IPS DF 4.7 (cell line): Measurements from ENCODE around the gene AASDH.
"Not testable (repeated sequence)": the region's sequence is repeated elsewhere in the genome, so short reads cannot be mapped to it uniquely, and the experiment has no call there.

Source experiments
- DNase-seq: peaks from one replicate; pipeline ENCODE4 v3.0.0-alpha.2; 2013; ENCODE audit warnings: low spot score; ENCODE audit errors: extremely low read depth

AASDH gene

DNA sequence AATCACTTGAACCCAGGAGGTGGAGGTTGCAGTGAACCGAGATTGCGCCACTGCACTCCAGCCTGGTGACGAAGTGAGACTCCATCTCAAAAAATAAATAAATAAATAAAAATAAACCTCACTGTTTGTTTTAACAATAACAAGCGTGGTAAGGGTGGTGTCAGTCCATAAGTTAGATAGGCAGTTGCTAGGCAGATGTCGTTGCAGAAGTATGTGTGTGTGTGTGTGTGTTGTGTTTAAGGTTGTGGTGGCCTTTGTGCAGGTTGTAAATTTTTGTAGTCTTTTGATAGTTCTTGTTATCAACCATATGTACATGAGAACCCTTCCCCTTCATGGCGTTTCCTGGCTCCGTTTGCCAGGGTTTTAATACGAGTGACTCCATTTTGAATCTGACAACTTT is 4.0 kb upstream of the AASDH start:
- DNase-seq = no peak

DNA sequence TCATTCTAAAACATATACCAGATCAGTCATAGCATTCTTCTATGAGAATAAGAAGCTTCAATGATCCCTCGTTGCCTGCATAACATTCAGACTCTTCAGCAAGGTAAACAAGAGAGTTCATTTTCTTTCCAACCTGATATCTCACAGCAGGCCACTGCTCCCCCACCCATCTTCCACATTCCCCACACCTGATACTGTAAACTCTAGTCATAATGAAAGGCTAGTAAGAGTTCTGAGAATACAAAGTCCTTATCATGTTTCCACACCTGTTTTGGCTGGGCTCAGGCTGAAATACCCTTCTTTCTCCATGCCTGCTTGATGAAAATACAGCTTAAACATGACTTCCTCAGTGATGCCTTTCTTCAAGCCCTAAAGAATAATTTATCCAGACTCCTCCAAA is 2.3 kb upstream of the AASDH start:
- no peak for DNase-seq

DNA sequence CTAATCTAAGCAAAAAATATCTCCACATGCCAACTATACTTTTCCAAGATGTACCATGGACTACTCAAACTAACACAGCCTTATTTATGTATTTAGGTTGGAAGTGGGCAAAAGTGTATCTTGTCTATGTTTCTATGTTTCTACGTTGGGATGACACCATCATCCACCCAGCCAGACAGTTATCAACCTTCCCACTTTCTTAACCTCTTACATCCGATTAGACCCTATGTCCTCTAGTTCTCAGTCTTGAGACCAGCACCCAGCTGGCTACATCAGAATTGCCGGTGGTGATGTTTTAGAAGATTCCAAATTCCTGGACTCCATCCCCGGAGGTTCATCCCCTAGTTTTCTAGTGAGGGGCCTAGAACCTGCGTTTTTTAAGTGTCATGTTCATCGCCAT is 1.0 kb upstream of the AASDH start:
- DNase-seq = no peak

DNA sequence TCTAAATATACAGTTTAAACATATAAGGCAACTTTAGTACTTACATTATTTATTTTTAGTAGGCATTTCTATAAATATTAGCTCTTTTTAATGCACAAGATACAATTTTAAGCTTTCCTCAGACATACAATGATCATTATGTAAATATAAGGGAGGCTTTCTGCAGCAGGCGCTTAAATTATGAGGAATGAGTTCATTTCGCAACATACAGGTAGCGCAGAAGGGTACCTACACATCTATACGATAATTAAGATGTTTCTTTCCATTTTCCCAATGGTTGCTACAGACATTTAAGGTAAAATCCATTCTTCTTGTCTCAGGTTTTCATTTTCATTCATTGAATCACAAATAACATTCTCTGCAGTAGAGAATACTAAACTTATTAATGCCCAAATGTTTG is 1.2 kb downstream of the AASDH start:
- no peak for DNase-seq

DNA sequence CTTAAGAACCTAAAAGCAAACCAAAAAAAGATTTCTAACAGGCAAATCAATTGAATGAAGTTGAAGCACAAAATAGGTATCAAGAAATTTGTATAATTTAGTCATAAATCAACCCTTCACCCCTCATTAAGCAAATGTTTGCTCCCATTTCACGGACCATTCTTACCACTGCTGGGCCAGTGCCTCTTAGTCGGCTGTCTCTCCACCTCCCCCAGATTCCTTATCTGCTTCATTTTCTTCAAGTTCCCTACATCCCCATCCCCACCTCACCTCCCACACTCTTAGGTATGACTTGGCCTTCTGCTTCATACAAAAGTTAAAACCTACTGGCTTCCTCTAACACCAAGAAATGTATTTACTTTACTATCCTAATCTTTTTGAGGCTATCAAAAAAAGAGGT is 11.8 kb downstream of the AASDH start:
- DNase-seq = no peak

DNA sequence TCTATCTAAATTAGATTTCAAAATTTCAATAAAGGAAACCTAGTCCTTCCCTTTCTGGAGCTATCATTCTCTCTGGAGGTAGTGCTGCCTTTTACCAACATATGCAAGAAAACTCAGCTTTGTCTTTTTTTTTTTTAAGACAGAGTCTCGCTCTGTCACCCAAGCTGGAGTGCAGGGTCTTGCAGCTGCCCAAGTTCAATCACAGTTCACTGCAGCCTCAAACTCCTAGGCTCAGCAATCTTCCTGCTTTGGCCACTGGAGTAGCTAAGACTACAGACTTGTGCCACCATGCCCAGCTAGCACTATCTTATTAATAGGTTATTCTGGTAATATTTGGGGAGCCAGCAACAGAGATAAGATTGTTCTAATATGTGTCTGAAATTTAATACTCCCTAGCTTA is 12.3 kb downstream of the AASDH start:
- DNase-seq = no peak

DNA sequence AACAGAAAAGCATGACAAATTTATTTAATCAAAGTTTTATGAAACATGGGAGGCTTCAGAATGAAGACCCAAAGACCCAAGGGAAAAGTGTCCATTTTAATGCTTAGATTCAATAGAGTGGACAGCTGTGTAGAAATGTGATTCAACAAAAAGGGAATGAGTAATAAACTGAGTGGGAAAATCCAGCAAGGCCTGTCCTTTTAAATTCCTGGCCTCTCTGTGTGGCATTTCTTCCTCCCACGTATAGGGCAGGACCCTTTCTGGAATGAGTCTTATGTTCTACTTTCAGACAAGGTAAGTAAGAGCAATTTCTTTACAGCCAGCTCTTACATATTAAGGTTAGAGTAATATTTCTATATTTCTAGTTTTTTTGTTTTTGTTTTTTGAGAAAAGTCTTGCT is 14.5 kb downstream of the AASDH start:
- no peak for DNase-seq

DNA sequence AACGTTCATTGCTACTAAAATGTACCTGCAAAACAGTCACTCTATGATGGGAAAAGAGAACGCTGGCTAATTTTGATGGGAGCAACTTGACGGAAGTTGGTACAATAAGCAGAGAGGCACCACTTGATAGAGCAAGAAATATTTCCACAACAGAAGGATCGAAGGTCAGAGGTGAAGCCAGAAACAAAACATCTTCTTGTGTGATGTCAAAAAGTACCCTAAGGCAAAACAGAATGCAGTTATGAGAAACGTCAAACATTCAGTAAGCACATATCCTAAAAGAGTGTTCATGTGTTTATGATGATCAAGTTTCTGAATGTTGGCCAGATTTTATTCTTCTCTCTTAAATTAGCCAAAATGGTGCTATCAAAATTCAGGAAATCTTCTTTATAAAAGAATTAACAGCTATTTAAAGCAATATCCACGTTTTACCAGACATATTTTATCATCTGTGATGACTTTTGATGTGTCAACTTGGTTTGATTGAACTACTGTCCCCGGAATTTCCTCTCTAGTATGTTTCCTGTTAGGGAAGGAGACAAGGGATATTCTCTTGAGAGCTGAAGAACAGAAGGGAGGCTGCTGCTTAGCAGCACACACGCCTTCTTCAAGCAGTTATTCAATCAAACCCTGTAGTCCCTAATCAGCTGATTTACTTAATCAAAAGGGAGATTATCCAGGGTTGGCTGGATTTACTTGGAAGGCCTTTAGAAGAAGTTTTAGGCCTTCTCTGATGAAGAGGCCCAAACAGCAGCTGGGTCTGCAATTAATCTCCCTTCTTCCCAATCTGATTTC is 15.7 kb downstream of the AASDH start:
- DNase-seq = no peak

DNA sequence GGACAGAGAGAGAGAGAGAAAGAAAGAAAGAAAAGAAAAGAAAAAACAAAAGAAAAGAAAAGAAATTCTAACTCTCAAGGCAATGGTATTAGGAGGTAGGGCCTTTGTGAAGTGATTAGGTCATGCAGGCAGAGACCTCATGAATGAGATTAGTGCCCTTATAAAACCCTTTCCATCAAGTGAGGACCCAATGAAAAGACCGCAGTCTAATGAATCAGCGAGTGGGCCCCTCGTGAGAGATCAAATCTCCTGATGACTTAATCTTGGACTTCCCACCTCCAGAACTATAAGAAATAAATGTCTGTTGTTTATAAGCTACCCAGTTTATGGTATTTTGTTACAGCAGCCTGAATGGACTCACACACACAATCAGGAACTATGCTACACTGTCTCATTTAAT is 16.9 kb downstream of the AASDH start:
- DNase-seq = no peak

DNA sequence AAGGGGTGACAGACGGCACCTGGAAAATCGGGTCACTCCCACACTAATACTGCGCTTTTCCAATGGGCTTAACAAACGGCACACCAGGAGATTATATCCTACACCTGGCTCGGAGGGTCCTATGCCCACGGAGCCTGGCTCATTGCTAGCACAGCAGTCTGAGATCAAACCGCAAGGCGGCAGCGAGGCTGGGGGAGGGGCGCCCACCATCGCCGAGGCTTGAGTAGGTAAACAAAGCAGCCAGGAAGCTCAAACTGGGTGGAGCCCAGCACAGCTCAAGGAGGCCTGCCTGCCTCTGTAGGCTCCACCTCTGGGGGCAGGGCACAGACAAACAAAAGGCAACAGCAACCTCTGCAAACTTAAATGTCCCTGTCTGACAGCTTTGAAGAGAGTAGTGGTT is 24.3 kb downstream of the AASDH start:
- DNase-seq = not testable (repeated sequence)

DNA sequence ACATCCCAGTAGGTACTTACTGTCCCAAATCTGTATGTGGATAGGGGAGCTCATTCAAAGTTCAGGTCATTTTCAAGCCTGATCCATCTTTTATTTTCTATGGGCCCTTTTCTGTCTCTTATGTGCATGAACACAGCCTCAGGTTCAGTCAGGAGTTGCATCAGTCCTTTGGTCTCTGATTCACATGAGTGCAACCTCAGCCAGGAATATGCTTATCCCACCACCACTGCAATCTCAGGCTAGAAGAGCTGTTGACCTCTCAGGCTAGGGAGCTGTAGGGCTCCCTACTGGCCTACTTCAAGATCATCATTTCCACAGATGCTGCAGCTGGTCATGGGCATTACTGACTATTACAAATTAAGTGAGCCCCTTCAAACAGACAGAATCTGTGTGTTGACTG is 27.2 kb downstream of the AASDH start:
- DNase-seq = no peak

DNA sequence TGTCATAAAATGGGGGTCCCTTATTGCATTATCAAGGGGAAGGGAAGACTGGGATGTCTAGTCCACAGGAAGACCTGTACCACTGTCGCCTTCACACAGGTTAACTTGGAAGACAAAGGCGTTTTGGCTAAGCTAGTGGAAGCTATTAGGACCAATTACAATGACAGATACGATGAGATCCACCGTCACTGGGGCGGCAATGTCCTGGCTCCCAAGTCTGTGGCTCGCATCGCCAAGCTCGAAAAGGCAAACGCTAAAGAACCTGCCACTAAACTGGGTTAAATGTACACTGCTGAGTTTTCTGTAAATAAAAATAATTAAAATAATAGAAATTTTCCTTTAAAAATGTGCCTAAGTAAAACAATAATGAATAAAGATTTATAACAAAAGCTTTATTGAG is 30.6 kb downstream of the AASDH start:
- no peak for DNase-seq

DNA sequence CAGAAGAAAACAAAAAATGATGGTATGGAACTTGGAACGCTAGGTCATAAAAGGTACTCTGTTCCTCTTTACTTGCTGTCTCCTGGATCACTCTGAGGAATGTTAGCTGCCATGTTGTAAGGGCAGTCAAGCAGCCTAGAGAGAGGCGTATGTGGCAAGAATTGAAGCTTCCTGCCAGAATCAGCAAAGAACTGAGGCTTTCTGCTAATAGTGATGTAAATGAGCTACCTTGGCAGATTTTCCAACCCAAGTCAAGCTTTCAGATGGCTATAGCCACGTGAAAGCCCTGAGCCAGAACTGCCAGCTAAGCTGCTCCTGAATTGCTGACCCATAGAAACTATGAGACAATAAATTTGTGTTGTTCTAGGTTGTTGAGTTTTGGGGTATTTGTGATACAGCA is 38.7 kb downstream of the AASDH start:
- no peak for DNase-seq

DNA sequence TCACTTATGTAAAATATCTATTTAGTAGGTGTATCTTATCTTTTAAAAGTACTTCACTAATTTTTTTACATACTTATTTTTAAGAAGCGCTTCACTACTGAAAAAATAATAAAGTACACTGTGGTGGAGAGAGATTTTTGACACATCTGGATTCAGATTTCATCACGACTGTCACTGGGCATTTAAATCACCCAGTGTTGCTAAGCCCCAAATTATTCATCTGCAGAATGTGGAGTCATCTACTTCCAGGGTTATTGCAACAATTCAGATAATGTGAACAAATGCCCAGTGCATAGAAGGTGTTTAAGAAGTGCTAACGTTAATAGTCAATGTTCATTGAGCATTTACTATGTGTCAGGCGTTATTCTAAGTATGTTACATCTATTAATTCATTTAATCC is 41.8 kb downstream of the AASDH start:
- DNase-seq = no peak

DNA sequence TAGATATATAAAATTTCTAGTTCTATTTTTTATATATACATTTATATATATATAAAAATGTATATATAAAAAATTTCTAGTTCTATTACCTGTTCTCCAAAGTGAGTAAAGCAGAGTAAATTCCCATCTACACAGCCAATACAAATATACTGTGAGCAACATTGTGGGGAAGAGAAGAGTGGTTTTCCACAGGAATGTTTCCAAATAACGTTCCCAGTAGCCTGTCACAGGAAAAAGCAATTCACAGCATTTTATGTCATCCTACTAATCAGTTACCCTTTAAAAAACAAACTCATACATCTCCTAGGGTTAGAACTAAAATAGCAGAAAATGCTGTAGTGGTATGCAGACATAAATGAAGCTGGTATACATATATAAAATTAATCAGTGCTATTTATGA is 44.5 kb downstream of the AASDH start:
- DNase-seq = no peak

DNA sequence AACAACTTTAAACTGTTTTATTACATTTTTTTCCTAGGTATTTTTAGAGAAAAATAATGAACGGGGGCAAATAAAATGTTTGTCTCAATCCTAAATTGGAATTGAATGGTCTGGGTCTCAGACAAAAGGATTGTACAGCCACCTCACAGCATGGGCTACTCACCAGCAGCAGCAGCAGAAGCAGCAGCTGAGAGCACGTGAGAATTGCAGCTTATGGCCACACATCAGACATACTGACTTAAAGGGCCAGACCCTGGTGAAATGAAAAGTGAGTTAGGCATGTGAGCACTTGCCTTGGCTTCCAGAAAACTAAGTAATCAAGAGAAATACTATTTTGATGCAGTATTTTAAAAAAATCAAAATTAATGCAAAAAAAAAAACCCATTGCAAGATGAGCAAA is 56.6 kb downstream of the AASDH start:
- no peak for DNase-seq

DNA sequence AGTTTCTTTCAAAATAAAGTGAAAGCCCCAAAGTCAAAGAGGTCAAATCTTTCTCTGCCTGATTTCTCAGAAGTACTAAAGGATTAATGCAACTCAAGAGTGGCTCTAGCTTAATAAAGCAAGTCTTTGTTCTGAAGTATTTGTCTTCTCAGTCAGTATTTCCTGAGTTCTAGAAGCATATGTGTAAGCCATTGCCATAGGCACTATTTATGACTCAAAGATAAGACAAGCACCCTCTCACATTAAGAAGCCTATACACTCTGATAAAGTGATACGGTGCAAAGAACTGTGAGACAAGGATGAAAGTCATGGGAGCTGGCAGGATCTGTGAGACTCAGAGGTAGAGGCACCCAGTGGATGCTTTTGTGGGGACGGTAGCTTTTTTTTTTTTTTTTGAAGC is 60.9 kb downstream of the AASDH start:
- no peak for DNase-seq

DNA sequence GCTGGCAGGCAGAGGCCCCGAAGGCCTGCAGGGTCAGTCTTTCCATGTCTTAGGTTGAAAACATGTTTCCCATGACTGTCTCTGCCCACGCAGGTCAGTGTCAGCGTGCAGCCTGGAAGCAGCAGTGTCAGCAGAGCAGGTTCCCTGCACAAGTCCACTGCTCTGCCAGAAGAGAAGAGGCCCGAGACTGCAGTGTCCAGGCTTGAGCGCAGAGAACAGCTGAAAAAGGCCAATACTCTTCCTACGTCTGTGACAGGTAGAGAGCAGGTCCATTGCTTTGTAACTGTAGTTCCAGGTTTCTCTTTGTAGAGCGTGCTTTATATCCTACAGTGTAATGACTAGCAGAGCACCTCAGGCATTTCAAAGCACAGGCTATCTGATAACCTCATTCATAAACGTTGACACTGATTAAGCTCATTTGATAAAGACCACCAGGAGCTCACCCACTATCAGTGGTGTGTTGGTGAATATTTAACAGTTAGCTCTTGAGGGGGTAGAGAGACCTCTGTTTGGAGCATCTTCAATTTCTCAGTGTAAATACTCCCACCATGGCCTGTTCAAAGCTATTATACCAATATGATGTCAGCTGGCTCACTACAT is 63.2 kb downstream of the AASDH start:
- DNase-seq = no peak

DNA sequence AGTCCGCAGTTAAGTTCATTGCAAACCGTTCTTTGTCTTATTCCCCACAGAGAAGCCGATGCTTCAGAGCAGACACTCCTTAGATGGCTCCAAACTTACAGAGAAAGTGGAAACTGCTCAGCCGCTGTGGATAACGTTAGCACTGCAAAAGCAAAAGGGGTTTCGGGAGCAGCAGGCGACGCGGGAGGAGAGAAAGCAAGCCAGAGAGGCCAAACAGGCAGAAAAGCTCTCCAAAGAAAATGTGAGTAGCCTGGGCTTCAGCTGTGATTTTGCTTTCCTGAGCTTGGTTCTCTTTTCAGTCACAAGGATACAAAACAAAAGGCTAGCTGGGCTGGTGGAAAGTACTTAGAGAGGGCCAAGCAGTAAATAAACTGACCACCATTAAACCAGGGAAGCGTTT is 64.0 kb downstream of the AASDH start:
- DNase-seq = no peak

DNA sequence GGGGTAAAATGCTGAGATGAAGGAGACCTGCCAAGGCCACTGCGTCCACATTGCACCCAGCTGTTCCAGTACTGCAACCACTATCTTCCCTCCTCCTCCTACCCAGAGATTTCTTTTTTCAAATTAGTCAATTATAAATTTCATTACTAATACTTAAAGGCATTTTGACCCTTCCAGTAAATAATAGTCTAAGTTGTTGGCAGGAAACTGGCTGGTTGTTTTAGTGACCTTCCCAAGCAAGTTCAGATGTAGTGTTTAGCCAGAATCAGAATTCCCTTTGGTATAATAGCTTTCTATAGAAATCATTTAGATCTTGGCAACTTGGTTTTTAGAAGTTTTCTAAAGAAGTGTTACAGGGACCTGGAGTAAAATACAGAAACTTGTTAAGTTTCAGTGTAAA is 66.0 kb downstream of the AASDH start:
- DNase-seq = no peak

DNA sequence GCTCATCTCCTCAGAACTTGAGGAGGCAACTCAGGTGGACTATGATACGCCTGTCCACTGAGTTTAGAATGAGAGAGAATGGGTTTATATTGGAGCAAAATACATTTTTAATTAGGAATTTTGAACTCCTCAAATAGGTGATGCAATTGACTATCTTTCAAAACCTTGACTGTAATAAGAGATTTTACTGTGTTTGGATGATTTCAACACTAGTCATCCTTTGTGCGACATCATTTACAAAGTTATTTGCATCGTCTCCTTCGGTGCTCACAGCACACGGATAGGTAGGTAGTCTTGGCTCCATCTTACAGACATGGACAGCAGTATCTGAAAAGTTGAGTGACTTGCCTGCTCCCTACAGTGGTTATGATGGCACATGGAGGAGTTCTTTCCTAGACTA is 67.0 kb downstream of the AASDH start:
- DNase-seq = no peak

DNA sequence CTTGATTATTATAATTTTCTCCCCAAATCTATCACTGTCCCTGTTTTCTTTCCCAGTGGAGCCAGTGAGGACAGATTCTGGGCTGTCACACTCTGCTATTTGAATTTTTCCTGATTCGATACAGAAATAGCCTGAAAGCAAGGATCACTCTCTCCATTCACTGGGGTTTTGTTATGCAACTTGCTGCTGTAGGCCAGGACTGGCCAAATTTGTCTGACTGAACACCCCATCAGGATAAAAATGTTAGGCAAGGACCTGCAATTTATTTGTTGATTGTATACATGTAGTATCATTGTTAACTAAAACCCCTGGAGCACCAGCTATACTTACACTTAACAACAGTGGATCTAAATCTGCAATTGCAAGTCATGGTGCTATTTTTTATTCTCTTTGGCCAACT is 68.7 kb downstream of the AASDH start:
- no peak for DNase-seq

DNA sequence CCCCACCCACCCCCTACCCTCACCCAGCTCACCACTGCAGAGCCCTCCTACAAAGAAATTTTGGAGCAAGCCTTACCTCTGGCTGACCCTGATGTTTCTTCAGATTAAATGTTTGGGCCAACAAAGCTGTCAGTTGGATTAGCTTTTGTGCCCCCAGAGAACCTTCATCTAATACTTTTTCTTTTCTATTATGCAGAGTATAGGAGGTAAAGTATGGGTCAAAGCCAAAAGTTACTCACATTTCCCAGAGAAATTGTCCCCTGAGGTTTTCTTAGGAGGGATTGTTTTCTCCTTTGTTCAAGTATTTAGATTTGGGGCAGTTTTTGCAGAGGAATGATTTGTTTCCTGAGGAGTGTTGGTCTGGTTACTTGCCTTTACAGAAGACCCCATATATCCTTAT is 69.5 kb downstream of the AASDH start:
- DNase-seq = no peak
